GM21576 (cell line): ENCODE measurements around the gene SFMBT1.
"Not testable (repeated sequence)": the region's sequence is repeated elsewhere in the genome, so short reads cannot be mapped to it uniquely, and the experiment has no call there.

Source experiments
- ATAC-seq: cut with Tn5 transposase; IDR thresholded peaks from one replicate; pipeline ENCODE4 v1.9.1; 2021; ENCODE audit warnings: mild to moderate bottlenecking, moderate library complexity; ENCODE audit not compliant: unreplicated experiment

SFMBT1 gene

DNA sequence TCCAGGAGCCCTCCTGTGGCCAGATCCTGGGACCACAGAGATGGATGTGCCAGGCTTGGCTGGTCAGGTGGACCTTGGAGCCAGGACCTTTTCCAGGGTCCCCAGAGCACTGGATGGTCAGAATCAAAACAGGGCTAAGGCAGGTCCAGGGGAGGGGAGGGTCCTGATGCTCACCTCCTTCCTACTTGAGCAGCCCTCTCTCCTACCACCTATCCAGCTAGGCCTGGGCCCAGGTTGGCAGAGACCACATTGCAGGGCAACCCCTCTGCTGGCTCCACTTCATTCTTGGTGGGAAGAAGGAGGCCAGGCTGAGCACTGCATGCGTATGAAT lies 28.5 kb upstream of the SFMBT1 start:
- ATAC-seq: no peak

GRCh38 chr3:53073553-53074365 lies 27.9 kb upstream of the SFMBT1 start:
- no peak for ATAC-seq

DNA sequence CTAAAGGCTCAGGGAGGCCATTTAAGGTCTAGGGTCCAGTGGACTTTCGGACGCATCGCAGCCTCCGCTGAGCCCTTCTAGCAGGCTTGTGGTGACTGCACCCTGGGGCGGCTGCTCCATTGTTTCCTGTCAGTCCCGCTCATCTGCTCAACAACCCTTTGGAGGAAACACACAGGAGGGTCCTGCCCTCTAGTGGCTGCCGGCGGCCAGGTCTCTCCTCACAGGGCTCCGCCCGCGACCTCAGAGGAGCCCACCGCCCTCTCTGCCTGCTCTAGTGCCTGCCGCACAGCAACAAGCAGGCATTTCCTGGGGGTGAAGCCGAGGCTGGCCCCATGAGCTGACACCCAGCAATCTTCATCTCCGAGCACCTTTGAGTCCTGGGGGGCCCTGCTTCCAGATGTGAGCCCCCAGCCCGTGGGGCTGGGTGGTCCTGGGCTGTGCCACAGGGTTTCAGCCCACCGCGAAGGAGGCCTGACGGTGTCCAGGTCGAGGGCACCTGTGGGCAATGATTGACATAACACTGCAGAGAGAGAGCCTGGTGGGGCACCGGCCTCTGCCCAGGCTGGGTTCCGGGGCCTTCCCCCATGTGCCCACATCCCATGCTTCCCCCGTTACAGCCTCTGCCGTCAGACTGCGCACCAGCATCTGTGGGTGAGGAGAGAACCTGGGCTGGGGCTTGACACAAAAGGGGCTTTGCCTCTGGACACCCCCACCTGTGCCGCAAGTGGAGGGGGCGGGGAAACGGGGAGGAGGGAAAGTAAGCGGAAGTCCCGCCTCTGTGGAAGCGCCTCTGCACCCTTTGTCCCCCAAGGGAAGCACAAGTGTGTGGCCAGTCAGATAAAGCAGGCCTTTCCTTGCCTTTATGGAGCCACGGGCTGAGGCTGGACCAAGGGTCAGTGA lies 27.0 kb upstream of the SFMBT1 start:
- ATAC-seq: peak; percentile 68

GRCh38 chr3:53071882-53072431 lies 26.1 kb upstream of the SFMBT1 start:
- ATAC-seq: no peak

DNA sequence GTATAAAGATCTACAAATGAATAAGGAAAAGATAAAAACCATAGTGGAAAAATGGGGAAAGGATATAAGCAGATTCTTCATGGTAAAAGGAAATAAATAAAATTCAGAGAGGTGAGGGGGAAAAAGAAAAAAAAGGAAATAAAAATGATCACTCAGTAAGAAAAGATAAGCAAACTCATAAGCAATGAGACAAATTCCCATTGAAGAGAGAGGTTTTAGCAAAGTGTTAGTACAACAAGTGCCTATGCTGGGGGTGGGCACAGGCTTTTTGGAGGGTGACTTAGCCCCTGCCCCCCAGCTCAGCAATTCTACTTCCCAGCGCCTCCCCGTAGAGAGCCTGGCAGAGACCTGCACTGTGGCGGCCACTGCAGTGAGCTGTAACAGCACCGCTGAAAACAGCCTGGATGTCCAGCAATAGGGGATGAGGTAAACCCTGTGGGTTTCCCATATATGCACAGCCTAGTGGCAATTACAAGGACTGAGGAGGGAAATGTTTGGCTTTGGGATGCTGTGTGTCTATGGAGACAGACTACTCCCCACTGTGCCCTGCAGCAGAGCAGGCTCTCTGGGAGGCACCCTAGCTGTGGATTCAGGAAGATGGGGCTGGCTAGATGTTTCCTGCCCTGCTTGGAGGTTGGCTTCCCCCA lies 23.7 kb upstream of the SFMBT1 start:
- no peak for ATAC-seq

DNA sequence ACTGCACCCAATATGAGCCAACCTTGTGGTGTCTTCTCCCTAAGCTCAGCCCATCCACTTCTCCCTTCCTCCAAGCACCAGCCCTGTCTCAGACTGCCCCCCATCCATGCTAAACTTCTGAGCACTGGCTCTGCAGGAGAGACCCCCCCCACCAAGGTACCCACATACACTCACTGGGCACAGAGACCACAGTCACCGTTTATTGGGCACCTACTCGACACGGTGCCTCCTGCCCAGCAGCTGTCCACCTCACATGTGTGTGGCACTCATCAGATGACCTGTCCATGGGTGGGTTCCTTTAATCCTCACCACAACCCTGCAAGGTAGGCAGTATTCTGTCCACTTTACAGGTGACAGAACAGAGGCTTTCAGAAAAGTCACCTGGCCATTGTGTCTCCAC lies 22.3 kb upstream of the SFMBT1 start:
- ATAC-seq: no peak

- no peak for ATAC-seq
Measured at GRCh38 chr3:53067567-53067966, 21.7 kb upstream of the SFMBT1 start.

DNA sequence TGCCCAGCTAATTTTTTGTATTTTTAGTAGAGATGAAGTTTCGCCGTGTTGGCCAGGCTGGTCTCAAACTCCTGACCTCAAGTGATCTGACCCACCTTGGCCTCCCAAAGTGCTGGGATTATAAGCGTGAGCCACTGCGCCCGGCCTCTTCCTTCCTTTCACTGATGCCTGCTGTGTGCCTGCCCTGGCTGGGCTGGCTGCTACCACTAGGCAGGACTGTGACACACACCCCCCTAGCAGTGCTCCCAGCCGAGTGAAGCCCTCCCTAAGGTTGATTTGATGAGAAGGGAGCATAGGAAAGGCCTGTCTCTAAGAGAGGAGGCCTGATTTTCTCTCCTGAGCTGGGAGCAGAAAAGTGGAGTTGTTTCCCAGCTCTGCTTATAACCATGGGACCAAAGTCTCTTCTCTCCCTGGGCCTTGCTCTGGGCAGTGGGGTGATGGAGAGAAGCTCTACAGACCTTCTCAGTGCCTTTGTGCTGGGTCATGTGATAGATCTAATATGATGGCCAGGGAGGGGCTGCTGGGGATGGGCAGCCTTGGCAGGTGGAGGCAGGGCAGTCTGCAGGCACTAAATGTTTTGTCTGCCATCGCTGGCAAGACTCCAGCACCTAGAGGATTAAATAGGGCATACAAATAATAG lies 20.1 kb upstream of the SFMBT1 start:
- no peak for ATAC-seq

DNA sequence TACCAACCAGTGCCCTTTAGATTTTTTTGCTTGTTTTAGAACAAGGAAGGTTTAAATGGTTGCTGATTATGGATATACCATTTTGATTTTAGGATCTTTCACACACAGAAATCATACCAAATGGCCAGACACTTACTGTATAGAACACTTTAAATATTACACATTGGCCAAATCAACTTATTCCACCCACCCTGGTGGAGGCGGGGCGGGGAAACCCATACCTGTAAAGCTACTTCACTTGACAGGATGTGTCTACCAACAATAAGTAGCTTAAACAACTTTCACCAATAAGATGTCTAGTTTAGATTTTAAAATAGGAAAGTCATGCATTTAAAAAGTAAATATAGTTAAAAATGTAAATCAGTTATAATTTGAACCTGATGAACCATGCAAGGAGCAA lies 17.0 kb upstream of the SFMBT1 start:
- ATAC-seq: no peak

GRCh38 chr3:53056442-53056841 lies 10.6 kb upstream of the SFMBT1 start:
- no peak for ATAC-seq

DNA sequence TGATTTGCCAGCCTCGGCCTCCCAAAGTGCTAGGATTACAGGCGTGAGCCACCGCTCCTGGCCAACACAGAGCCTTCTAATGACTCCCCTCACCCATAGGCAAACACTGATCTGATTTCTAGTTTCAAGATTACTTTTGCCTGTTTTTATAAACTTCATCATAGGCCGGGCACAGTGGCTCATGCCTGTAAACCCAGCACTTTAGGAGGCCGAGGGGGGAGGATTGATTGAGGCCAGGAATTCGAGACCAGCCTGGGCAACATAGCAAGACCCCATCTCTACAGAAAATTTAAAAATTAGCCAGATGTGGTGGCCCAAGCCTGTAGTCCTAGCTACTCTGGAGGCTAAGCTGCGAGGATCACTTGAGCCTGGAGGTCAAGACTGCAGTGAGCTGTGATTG lies 8.4 kb upstream of the SFMBT1 start:
- not testable (repeated sequence) for ATAC-seq

DNA sequence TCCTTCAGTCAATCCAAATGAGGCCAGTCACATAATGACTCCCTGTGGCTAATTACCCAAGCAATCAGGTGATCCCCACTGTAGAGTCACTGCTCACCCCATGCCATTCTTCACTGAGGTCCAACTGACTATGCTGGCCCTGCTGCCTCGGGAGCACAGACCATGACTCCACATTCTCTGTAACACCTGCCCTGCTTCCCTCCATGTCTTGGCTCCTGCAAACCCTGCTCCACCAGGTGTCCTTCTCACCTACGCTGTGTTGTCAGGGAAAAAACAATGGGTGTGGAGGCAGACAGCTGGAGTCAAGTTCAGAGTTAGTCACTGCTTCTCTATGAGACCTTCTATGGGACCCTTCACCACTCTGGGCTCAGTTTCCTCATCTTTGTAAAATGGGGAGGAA lies 6.1 kb upstream of the SFMBT1 start:
- ATAC-seq: no peak

DNA sequence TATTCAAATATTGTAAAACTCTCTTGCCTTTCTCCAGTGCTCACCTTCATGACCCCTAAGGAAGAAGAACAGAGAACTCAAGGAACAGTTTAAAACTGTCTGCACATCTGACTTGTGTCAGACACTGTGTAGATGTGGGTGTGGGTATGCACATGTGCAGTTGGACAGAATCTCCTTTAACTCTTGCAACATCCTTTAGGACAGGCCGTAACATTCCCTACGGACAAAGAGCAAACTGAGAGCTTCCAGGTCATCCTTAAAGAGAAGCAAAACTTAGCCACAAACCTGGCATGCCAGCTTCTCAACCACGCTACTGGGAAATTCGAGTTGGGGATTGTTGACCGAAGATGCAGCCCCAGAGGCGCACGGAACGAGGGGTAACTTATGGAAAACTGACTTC lies 4.1 kb upstream of the SFMBT1 start:
- ATAC-seq: no peak

DNA sequence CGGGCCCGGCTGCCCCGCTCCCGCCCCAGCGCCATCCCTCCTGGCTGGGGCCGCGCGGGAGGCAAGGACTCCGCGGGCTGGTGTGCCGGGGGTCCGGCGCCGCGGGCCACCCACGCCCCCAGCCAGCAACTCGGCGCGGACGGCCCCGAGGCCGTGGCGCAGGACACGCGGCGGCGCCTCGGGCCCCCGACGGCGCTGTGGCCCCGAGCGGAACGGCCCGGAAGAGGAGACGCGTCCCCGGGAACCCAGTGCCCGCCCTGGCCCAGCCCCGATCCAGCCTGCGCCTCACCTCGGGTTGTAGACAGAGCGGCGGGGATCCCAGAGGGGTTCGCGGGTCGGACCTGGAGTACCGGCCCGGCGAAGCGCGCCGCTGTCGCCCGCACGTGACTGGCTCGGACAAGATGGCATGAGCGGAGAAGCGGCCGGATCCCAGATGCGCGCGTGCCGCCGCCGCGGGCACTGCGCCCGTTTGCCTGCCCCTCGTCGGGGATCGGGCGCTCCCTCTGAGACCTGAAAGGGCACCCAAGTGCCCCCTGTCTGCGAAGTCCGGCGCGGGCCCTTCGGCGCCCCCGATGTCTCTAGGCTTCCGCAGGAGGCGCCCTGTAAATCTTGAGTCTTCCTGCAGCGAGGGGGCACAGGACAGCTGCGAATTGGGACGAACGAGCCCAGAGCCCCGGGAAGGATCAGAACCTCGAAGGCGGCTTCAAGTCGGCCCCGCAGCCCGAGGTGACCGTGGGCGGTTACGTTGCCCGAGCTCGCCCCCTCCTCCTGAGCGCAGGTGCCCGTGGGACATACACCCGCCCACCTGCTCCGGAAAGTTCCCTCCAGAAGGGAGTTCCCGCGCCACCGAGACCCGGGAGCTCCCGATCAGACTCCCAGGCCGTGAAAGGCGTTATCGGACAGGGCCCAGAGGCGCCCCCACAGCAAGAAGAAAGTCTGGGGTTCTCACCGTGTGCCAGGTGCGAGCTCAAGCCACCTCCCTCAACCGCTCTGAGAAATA lies 598 bp upstream of the SFMBT1 start:
- peak; percentile 46 for ATAC-seq

DNA sequence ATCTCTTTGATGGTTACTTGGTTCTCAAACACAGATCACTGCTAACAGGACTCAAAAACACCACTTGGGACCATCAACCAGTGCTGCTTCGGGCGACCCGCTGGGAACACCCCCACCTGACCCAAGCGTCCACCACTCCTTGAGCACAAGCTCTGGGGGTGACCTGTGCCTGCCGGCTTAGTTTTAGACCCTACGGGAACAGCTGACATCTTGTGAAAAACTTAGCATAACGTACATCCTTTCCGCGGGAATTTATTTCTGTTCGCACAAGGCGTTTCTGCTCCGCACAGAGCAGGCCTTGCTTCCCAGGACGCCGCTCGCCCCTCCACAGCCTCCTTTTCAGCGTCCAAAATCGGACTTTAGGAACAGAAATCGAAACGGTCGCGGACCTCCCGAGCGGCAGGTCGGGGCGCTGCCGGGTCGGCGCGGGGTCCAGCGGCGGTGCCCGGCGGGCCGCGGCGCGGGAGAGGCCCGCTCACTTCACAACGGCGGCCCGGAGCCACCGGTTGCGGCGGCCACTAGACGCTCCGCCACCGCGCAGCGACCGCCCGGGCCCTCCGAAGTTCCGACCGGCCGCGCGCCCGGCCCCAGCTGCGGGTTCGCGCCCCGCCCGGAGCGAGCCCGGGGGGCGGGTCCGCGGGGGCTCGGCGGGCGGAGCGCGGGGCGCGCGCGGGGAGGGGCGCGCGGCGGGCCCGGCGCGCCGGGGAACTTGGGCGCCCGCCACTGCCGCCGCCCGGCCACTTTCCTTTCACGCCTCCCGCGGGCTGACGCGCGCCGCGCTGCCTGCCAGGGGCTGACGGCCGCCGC lies 959 bp downstream of the SFMBT1 start:
- peak; percentile 20 for ATAC-seq

DNA sequence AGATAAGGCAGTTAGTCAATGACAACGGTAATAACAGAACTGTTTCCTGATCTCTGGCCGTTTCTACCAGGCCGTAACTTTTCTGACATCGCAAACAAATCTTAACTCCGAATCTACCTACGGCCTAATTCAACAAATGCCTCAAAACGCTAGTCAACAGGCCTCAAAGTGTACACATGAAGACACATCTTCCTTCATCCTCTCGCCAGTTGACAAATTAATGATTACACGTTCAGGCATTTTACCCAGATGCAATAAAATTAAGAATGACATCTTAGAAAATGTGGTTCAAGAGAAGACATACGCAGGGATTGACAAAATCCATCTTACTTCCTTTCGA lies 1.5 kb downstream of the SFMBT1 start:
- ATAC-seq: no peak

GRCh38 chr3:53043738-53044137 lies 2.1 kb downstream of the SFMBT1 start:
- no peak for ATAC-seq

- ATAC-seq: no peak
Measured at GRCh38 chr3:53042651-53043050, 3.2 kb downstream of the SFMBT1 start.

DNA sequence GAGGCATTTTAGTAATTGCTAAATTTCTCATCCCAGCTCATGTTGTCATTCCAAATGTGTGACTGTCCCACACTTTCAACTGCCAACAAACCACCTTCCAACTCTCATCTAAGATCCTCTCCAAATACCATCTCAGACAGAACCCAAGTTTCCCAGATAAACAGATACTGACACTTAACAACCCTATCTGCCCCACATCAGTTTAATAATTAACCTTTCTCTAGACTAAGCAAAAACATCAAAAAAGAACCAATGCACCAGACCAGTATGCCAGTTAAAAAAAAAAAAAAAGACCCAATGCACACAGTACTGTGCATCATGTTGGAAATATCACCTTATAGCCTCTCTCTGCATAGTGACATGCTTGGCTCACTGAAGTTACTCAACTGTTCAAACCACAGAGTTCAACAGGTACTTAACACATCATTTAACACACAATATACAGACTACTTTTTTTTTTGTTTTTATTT lies 5.5 kb downstream of the SFMBT1 start:
- ATAC-seq: no peak
